Activated CD4-positive, alpha-beta T cell treated with anti-CD3 and anti-CD28 coated beads for 4 hours (primary cell): ENCODE data around the gene IL4R.
"Not testable (repeated sequence)": the region's sequence is repeated elsewhere in the genome, so short reads cannot be mapped to it uniquely, and the experiment has no call there.

ENCODE experiments used
- DNase-seq, 2 donors: peaks; one replicate each; pipeline ENCODE4 v3.0.0-alpha.2; 2020

Gene IL4R

GRCh38 chr16:27316038-27316680, 2.4 kb downstream of the IL4R start:
- DNase-seq = no peak

GRCh38 chr16:27317320-27317719, 3.5 kb downstream of the IL4R start:
- DNase-seq = no peak

- peak; percentile 49 to 58 for DNase-seq
Measured at GRCh38 chr16:27317738-27318391, 4.1 kb downstream of the IL4R start.

DNA sequence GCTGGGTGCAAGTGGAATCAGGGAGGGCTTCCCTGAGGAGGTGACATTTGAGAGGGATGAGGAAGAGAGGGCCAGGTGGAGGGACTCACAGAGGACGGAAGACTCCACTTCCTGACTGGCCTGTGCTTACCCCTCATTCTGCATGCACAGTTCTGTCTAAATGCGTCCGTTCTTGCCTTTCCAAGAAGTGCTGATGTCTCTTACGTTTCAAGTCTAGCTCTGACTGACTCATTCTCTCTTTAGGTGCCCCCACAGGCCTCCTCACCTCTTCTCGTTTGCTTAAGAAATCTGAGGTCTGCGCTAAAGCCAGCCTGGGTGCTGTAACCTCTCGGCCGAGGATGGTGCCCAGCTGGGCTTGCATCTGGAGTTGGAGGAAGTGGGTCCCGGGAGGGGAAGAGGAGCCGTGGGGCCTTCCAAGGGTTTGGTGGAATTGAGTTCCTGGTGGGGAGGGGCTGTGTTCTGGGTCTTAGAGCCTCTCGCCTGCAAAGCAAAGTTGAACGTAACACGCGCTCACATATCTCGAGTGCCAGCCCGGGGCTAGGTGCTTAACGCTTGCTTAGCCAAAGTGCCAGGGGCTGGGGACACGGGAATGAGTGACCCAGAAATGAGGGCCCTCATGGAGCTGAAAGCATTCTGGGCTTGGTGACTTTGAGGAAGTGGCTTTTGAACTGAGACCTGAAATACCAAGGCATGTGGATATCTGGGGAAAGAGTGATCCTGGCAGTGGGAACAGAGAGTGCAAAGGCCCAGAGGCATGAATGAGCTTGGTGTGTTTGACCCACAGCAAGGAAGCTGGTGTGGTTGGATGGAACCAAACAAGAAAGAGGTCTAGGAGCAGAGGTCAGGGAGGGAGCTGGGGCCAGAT, 4.8 kb downstream of the IL4R start:
- peak; percentile 62 to 65 for DNase-seq

DNA sequence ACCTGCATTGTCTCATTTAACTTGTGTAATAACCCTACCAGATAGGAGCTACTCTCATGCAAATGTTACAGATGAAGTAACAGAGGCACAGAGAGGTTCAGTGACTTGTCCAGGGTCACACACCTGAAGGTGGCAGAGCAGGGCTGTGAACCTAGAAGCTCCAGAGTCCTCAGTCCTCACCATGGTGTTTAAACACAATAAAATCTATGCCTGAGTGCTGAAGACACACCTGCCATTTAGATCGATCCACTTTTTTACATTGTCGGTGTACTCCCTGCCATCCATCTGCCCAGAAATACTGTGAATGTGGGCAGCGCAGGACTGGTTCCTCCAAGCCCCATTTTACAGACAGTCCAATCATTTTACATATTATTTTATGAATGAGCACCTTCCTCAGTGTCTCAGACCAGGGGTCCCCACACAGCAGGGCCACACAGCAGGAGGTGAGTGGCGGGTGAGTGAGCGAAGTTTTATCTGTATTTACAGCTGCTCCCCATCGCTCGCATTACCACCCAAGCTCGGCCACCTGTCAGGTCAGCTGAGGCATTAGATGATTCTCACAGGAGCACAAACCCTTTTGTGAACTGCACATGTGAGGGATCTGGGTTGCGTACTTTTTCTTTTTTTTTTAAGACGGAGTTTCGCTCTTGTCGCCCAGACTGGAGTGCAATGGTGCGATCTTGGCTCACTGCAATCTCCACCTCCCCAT, 5.6 kb downstream of the IL4R start:
- no peak for DNase-seq

DNA sequence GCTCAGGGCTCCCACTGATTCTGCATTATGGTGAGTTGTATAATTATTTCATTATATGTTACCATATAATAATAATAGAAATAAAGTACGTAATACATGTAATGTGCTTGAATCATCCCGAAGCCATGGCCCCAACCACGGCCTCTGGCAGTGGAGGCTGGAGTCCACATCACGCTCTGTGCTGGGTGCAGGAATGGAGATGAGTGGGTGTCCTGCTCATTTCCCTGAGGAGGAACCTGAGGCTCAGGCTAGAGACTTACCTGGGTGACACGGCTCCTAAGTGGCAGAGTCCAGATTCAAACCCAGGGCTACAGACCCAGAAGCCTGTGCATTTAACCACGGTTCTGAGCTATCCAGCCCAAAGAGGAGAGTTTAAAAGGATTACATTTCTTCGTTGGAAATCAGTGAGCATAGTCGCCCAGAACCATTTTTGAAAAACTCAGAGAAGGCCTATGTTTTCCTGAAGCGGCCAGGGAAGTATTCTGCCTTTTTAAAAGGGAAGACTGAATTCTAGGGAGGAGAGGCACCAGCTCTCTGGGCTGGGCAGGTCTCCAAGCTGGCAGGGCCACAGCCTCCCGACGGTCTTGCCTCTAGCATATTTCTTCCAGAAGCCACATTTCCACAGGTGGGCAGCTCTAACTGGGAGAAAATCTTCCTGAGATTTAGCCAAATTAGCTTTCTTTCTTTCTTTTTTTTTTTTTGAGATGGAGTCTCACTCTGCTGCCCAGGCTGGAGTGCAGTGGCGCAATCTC, 6.7 kb downstream of the IL4R start:
- no peak for DNase-seq

DNA sequence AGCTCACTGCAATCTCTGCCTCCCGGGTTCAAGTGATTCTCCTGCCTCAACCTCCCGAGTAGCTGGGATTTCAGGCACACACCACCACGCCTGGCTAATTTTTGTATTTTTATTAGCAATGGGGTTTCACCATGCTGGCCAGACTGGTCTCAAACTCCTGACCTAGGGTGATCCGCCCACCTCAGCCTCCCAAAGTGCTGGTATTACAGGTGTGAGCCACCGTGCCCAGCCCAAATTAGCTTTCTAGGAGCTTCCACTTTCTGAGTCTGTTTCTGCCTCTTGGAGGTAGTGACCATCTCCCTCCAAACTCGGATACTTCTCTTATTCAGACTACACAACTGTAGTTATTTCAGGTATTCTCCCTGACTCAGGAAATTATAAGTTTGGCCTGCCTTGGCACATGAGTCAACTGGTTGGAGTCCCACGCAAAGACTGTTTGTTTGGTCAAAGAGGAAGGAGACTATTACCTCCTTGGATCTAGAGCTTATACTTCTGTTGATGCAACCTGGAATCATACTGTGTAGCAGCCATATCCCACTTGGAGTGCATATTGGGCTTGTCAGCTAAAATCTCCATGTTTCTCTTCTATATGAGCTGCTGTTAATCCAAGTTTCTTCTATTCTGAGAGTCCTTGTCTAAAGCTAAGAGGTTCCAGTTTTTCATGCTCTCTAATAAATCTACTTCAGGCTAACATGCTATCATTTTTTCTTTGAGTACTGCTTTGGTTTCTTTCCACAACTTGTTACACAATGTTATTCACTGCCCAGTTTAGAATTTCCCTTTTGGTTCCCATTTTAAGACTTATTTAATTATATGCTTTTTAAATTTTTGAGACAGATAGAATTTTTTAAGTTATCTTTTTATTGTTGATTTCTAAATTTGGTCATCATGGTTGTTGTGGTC, 7.5 kb downstream of the IL4R start:
- no peak for DNase-seq

DNA sequence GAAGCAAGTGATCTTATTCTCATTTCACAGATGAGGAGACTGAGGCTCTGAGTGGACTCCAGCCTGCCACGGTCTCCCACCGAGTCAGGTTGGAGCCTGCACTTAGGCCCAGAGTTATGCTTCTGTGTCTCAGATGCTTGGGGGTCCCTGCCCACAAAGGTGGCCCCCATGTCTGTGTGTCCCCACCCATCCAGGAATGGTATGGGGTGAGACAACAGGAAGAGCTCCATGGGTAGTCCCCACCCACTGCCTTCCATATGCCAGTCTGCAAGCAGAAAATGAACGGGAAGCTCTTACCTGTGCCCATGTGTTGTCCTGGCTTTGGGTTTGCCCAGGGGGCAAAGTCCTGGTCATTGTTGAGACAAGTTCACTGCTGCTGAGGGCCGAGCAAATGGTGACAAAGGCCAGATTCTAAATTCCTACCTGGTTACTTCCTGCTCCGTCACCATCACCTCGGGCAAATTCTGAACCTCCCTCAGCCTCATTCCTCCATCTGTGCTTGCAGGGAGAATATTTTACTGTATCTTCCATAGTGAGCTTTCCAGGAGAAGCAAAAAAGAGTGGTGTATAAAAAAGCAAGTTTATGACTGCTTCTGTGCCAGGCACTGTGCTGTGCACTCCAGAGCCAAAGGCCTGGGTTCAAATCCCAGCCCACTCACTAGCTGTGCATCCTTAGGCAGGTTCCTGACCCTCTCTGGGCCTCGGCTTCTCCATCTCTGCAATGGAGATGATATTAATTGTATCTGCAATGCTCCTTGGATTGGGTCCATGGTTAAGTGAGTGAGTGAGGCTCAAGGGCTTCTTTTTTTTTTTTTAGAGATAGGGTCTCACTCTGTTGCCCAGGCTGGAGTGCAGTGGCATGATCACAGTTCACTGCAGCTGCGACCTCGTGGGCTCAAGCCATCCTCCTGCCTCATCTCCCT, 9.3 kb downstream of the IL4R start:
- DNase-seq = no peak

DNA sequence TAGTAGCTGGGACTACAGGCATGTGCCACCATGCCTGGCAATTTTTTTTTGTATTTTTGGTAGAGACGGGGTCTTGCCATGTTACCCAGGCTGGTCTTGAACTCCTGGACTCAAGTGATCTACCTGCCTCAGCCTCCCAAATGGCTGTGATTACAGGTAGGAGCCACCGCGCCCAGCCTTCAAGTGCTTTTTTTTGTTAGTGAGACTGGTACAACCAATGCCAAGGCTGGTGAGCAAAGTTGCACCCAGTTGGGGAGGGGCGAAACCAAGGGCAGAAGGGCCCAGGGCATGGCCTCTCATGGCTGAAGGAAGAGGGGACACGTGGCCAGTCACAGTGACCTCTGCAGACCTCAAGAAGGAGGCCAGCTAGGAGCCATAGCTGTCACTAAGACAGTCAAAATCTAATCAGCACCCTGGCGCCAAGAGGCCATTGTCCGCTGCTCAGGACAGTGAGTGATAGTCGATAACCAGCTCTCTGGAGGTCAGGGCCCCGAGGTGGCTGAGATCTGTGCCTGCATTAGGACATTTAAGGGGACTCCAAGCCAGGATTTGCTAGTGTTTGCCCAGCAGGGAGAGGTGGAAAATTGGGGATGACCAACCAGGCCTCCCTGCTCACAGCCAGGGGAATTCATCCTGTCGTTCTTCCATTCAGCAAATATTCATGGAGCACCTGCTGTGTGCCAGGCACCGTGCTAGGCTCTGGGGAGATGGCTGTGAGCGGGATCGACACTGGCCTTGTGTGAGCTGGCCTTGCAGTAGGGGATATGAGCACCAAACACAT, 10.2 kb downstream of the IL4R start:
- DNase-seq = no peak

- DNase-seq = no peak
Measured at GRCh38 chr16:27324851-27325301, 11.1 kb downstream of the IL4R start.

- no peak for DNase-seq
Measured at GRCh38 chr16:27325736-27326135, 12.0 kb downstream of the IL4R start.

GRCh38 chr16:27326251-27326650, 12.5 kb downstream of the IL4R start:
- no peak for DNase-seq

DNA sequence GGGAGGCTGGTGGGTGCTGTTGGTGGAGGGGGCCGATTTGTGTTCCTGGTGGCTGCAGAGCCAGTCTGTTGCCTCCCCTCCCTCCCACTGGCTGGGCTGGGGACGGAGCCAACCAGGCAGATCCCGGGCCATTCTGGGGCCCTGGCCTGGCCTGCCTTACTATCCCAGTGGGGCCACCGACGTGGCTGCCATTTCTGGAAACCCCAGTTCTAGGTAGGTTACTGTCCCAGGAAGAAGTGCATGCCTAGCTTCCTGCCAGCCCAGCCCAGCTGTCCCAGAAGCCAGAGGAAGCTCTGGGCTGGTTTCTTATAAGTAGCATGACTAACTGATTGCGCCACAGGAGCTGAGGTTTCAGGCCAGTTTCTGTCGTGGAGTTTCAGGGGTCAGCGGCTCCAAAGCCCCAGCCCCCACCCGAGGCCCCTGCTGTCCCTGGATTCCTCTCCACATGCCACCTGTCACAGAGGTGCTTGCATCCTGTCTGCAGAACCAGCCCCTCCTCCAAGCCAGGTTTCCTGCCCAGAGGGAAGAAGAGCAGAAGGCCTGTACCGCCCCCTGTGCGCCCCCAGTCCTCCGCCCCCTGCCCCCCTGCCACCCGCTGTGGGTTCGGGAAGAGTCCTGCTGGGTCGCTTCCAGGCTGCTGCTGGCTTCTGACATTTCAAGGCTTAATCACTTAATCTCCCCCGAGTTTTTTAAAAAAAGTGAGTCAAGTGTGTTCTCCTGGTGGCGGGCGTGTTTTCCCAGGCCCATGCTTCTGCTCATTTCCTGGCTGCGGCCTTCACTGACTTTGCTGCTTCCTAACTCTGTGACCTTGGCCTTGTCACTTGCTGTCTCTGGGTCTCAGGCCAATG, 13.2 kb downstream of the IL4R start:
- DNase-seq = peak; percentile 33 to 34

- DNase-seq = no peak
Measured at GRCh38 chr16:27327586-27327915, 13.8 kb downstream of the IL4R start.

- no peak for DNase-seq
Measured at GRCh38 chr16:27328937-27329336, 15.2 kb downstream of the IL4R start.

GRCh38 chr16:27329376-27330079, 15.8 kb downstream of the IL4R start:
- DNase-seq = not testable (repeated sequence)

DNA sequence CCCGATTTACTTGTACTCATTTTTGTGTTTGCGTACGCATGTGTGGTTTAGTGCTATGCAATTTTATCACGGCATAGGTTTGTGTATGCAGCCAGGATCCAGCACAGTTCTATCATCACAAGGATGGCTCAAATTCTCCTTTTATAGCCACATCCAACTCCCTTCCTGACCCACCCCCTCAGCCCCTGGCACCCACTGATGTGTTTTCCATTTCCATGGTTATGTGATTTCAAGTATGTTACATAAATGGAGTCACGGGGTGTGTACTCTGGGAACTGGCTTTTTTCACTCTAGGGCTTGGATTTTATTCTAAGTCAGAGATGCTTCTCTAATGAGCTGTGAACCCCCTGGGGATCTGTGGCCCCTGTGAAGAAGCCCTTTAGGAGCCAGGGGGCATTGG, 16.8 kb downstream of the IL4R start:
- DNase-seq = no peak

DNA sequence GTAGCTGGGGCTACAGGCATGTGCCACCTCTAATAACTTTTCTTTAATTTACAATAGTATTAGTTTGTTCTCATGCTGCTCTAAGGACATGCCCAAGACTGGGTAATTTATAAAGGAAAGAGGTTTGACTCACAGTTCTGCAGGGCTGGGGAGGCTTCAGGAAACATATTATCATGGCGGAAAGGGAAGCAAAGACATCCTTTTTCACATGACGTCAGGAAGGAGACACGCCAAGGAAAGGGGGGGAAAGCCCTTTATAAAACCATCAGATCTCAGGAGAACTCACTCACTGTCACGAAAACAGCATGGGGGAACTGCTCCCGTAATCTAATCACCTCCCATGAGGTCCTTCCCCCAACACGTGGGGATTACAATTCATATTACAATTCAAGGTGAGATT, 18.3 kb downstream of the IL4R start:
- no peak for DNase-seq
